ENCODE results near the gene UBL5. TPM values are rescaled to one million over a fixed set of nuclear protein-coding genes. Genes with fewer than 3 reads are reported as not detected.

The UBL5 gene
- total RNA-seq, 1 donor from 2014 or later, result 269 TPM

- intact Hi-C loops (cut with DNase I), result loop anchor here (10.0 kb wide), 1 partner anchor 597 kb away; no protein-coding TSS in a partner anchor
- H3K27ac ChIP-seq, result no peak overlapping the region
- no peaks in the 10 kb centered on the region for H3K36me3 ChIP-seq
- peaks cover 7% of the 10 kb centered on the region for H3K4me1 ChIP-seq
- H3K4me3 ChIP-seq, result no peak overlapping the region
- H3K27me3 ChIP-seq, result no peaks in the 10 kb centered on the region
- no peaks in the 10 kb centered on the region for H3K9me3 ChIP-seq
- no peak for TF ChIP-seq CTCF (IDR thresholded peaks at IDR 0.05)
- no peak for TF ChIP-seq POLR2A (IDR thresholded peaks at IDR 0.05)
- no peak for TF ChIP-seq POLR2AphosphoS5 (IDR thresholded peaks at IDR 0.05; ENCODE audit: insufficient read depth in 1 of 2, low read depth in 1 of 2)
- DNase-seq (ENCODE audit: extremely low spot score in 2 of 2), result no peak
Observed at GRCh38 chr19:9801976-9802375, 25.7 kb upstream of the UBL5 start.

- Histone ChIP-seq H3K4me1 (no peaks in the 10 kb centered on the region), H3K27me3 (no peaks in the 10 kb centered on the region), H3K4me3 (no peak overlapping the region), H3K27ac (no peak overlapping the region), H3K36me3 (peaks cover 0 to 32% of the 10 kb centered on the region in 2 donors), H3K9me3 (no peaks in the 10 kb centered on the region)
- no peak for DNase-seq (ENCODE audit: extremely low spot score in 2 of 2)
- TF ChIP-seq POLR2A (IDR thresholded peaks at IDR 0.05) (no peak), POLR2AphosphoS5 (IDR thresholded peaks at IDR 0.05; ENCODE audit: insufficient read depth in 1 of 2, low read depth in 1 of 2) (no peak), CTCF (IDR thresholded peaks at IDR 0.05) (no peak)
- intact Hi-C loops (cut with DNase I), result loop anchor here (10.0 kb wide), 1 partner anchor 602 kb away; no protein-coding TSS in a partner anchor
Observed at GRCh38 chr19:9806803-9807202, 20.9 kb upstream of the UBL5 start.

GRCh38 chr19:9808855-9809824 is 18.6 kb upstream of the UBL5 start:
- DNase-seq (ENCODE audit: extremely low spot score in 2 of 2), result no peak
- H3K27ac ChIP-seq, result no peak overlapping the region
- no peaks in the 10 kb centered on the region for H3K27me3 ChIP-seq
- TF ChIP-seq POLR2A (IDR thresholded peaks at IDR 0.05) (no peak), CTCF (IDR thresholded peaks at IDR 0.05) (no peak), POLR2AphosphoS5 (IDR thresholded peaks at IDR 0.05; ENCODE audit: insufficient read depth in 1 of 2, low read depth in 1 of 2) (no peak)
- intact Hi-C loops (cut with DNase I), result loop anchor here (10.0 kb wide), 1 partner anchor 604 kb away; no protein-coding TSS in a partner anchor
- peaks cover 0 to 32% of the 10 kb centered on the region in 2 donors for H3K36me3 ChIP-seq
- no peaks in the 10 kb centered on the region for H3K9me3 ChIP-seq
- H3K4me3 ChIP-seq, result no peak overlapping the region
- H3K4me1 ChIP-seq, result no peaks in the 10 kb centered on the region

GRCh38 chr19:9811139-9811538 is 16.6 kb upstream of the UBL5 start:
- no peak for TF ChIP-seq CTCF (IDR thresholded peaks at IDR 0.05)
- no peak for TF ChIP-seq POLR2AphosphoS5 (IDR thresholded peaks at IDR 0.05; ENCODE audit: insufficient read depth in 1 of 2, low read depth in 1 of 2)
- no peak for TF ChIP-seq POLR2A (IDR thresholded peaks at IDR 0.05)
- H3K4me3 ChIP-seq, result no peak overlapping the region
- H3K9me3 ChIP-seq, result no peaks in the 10 kb centered on the region
- H3K27ac ChIP-seq, result no peak overlapping the region
- intact Hi-C loops (cut with DNase I), result no loop called here
- H3K4me1 ChIP-seq, result no peaks in the 10 kb centered on the region
- no peaks in the 10 kb centered on the region for H3K27me3 ChIP-seq
- DNase-seq (ENCODE audit: extremely low spot score in 2 of 2), result no peak
- peaks cover 0 to 32% of the 10 kb centered on the region in 2 donors for H3K36me3 ChIP-seq
